MCF 10A (cell line): ENCODE results near the gene UPK3A. TPM values are rescaled to one million over a fixed set of nuclear protein-coding genes. Genes with fewer than 3 reads are reported as not detected.

Source experiments
- BruUV-seq: library from RNA; stranded (reverse); fragments of 400-500 nt; replicated peaks from 2 replicates; lab custom pipeline; 2021; lab: Mats Ljungman, UMichigan
- CTCF ChIA-PET: fragments of 300-600 bp; sonication (Branson Sonifier 250); formaldehyde crosslinking; extraction: SDS; loops from one replicate; lab custom pipeline; 2021; ENCODE audit warnings: antibody characterized with exemption, inconsistent platforms; lab: Yijun Ruan, JAX
- POLR2A ChIA-PET: fragments of 300-600, 350-650 bp; sonication (Branson Sonifier 250); formaldehyde crosslinking; extraction: SDS; loops from one replicate; lab custom pipeline; 2020; ENCODE audit warnings: antibody characterized with exemption, inconsistent platforms; lab: Yijun Ruan, JAX
- DNase-seq: peaks from one replicate; pipeline ENCODE4 v3.0.0-alpha.2; 2018; ENCODE audit not compliant: unreplicated experiment
- H3K27ac Mint-ChIP-seq: one replicate; pipeline ENCODE4 v1.8.0; 2022; ENCODE audit warnings: mild to moderate bottlenecking, low read depth, mixed read lengths; ENCODE audit not compliant: unreplicated experiment
- H3K27me3 Mint-ChIP-seq: one replicate; pipeline ENCODE4 v1.8.0; 2022; ENCODE audit warnings: mixed read lengths; ENCODE audit not compliant: insufficient read depth, unreplicated experiment
- H3K36me3 Mint-ChIP-seq: one replicate; pipeline ENCODE4 v1.8.0; 2022; ENCODE audit warnings: mild to moderate bottlenecking, moderate library complexity, mixed read lengths; ENCODE audit not compliant: insufficient read depth, unreplicated experiment
- H3K4me1 Mint-ChIP-seq: one replicate; pipeline ENCODE4 v1.8.0; 2022; ENCODE audit warnings: mixed read lengths; ENCODE audit not compliant: insufficient read depth, unreplicated experiment
- H3K4me3 Mint-ChIP-seq: one replicate; pipeline ENCODE4 v1.8.0; 2022; ENCODE audit warnings: mild to moderate bottlenecking, moderate library complexity, mixed read lengths; ENCODE audit not compliant: unreplicated experiment
- H3K9me3 Mint-ChIP-seq: one replicate; pipeline ENCODE4 v1.8.0; 2022; ENCODE audit warnings: mixed read lengths; ENCODE audit not compliant: unreplicated experiment
- CTCF ChIP-seq: fragments of 200-600 bp; IDR thresholded peaks from one replicate; pipeline ENCODE4 v1.8.0; 2022; ENCODE audit warnings: antibody characterized with exemption, mild to moderate bottlenecking; ENCODE audit not compliant: unreplicated experiment
- intact Hi-C: fragments of 100-400 bp; cut with micrococcal nuclease; formaldehyde crosslinking; loops from 2 replicates; pipeline ENCODE4 v1.14.1; 2022
- total RNA-seq: library from RNA; stranded (reverse); gene quantifications from 2 replicates; pipeline ENCODE4 v1.2.3, GENCODE V29; 2022

The UPK3A gene
- total RNA-seq, 1 experiment from 2014 or later, result not detected

GRCh38 chr22:45335854-45336522 is 51.2 kb downstream of the UPK3A start:
- no peak for TF ChIP-seq CTCF
- no peak overlapping the region for H3K27ac Mint-ChIP-seq
- BruUV-seq, result no TSS peak
- H3K27me3 Mint-ChIP-seq, result no peaks in the 10 kb centered on the region
- POLR2A ChIA-PET, result interaction anchor here (0.6 to 1.3 kb wide), 2 partner anchors 11 to 68 kb away, joined by 3 read pairs; no protein-coding TSS in a partner anchor
- intact Hi-C loops, result no loop called here
- H3K4me1 Mint-ChIP-seq, result no peaks in the 10 kb centered on the region
- H3K9me3 Mint-ChIP-seq, result no peaks in the 10 kb centered on the region
- H3K36me3 Mint-ChIP-seq, result peaks cover 78% of the 10 kb centered on the region
- H3K4me3 Mint-ChIP-seq, result no peak overlapping the region
- CTCF ChIA-PET, result interaction anchor here (0.6 to 2.2 kb wide), 3 partner anchors 13 to 876 kb away, joined by 3 to 8 read pairs (median 4); no protein-coding TSS in a partner anchor
- no peak for DNase-seq

- BruUV-seq, result no TSS peak
- CTCF ChIA-PET, result no interaction called here
- H3K9me3 Mint-ChIP-seq, result no peaks in the 10 kb centered on the region
- peaks cover 69% of the 10 kb centered on the region for H3K36me3 Mint-ChIP-seq
- POLR2A ChIA-PET, result interaction anchor here (1.3 kb wide), 1 partner anchor 10 kb away, joined by 3 read pairs; no protein-coding TSS in a partner anchor
- H3K27me3 Mint-ChIP-seq, result no peaks in the 10 kb centered on the region
- no peak for DNase-seq
- TF ChIP-seq CTCF, result no peak
- H3K27ac Mint-ChIP-seq, result no peak overlapping the region
- no peak overlapping the region for H3K4me3 Mint-ChIP-seq
- no peaks in the 10 kb centered on the region for H3K4me1 Mint-ChIP-seq
- intact Hi-C loops, result no loop called here
These were observed 52.3 kb downstream of the UPK3A start for GRCh38 chr22:45336971-45337431.

- no peak overlapping the region for H3K27ac Mint-ChIP-seq
- ChIA-PET CTCF (no interaction called here), POLR2A (interaction anchor here (0.7 kb wide), 1 partner anchor 761 kb away, joined by 5 read pairs; no protein-coding TSS in a partner anchor)
- H3K36me3 Mint-ChIP-seq, result peaks cover 68% of the 10 kb centered on the region
- DNase-seq, result no peak
- intact Hi-C loops, result no loop called here
- no peaks in the 10 kb centered on the region for H3K4me1 Mint-ChIP-seq
- H3K4me3 Mint-ChIP-seq, result no peak overlapping the region
- no peak for TF ChIP-seq CTCF
- no peaks in the 10 kb centered on the region for H3K27me3 Mint-ChIP-seq
- no TSS peak for BruUV-seq
- H3K9me3 Mint-ChIP-seq, result no peaks in the 10 kb centered on the region
These were observed 52.8 kb downstream of the UPK3A start for GRCh38 chr22:45337536-45337935.

- H3K9me3 Mint-ChIP-seq, result no peaks in the 10 kb centered on the region
- no peak overlapping the region for H3K27ac Mint-ChIP-seq
- TF ChIP-seq CTCF, result no peak
- H3K36me3 Mint-ChIP-seq, result peaks cover 68% of the 10 kb centered on the region
- intact Hi-C loops, result no loop called here
- no peak for DNase-seq
- H3K4me3 Mint-ChIP-seq, result no peak overlapping the region
- ChIA-PET CTCF (interaction anchor here (0.9 kb wide), 1 partner anchor 37 kb away, joined by 3 read pairs; no protein-coding TSS in a partner anchor), POLR2A (no interaction called here)
- H3K4me1 Mint-ChIP-seq, result no peaks in the 10 kb centered on the region
- BruUV-seq, result no TSS peak
- H3K27me3 Mint-ChIP-seq, result no peaks in the 10 kb centered on the region
These were observed 54.0 kb downstream of the UPK3A start for GRCh38 chr22:45338795-45339194.
